GM21717 (cell line): Measurements from ENCODE around the gene SAMD11.

Source experiments
- ATAC-seq: cut with Tn5 transposase; IDR thresholded peaks from one replicate; pipeline ENCODE4 v1.9.1; 2021; ENCODE audit warnings: mild to moderate bottlenecking, moderate library complexity; ENCODE audit not compliant: unreplicated experiment

SAMD11 gene

DNA sequence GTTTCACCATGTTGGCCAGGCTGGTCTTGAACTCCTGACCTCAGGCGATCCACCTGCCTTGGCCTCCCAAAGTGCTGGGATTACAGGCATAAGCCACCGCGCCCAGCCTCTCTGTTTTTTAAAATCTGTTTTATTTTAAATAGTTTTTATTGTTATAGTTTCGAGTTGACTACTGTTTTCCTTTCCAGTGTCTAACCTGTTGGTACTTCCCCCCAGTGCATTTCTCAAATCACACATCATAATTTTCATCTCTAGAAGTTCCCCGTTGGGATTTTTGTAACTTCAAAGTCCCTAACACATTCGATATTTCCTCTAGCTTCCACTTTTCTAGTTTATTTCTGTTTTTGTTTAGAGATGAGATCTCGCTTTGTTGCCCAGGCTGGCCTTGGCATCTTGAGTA lies 68.6 kb downstream of the SAMD11 start:
- no peak for ATAC-seq

DNA sequence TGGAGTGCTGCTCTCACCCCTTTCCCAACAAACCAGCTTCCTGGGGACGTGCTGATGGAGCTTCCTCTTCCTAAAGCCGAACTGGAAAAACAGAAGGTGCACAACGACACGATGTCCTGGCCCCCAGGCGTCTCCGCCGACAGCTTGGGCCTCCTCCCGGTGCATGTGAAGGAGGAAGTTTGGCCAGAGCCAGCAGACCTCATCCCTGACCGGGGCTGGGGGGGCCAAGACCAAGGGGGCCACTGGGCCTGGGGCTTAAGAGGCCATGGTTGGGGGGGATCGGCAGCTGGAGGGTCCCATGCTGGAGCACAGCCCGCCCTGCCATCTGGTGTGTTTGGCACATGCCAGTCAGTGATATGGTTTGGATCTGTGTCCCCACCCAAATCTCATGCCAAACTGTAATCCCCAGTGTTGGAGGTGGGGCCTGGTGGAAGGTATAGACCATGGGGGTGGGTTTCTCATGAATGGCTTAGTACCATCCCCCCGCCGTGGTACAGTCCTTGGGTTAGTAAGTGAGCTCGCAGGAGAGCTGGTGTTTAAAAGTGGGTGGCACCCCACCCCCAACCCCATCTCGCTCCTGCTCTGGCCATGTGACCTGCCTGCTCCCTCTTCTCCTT lies 69.8 kb downstream of the SAMD11 start:
- ATAC-seq, result no peak
